Ovary (tissue), 3 donors: ENCODE results near the gene SULT1C2.

Experiments
- EP300 ChIP-seq: sonication (generic); formaldehyde crosslinking; IDR thresholded peaks from one replicate; pipeline ENCODE4 v1.6.1; 2017; ENCODE audit warnings: antibody characterized with exemption
- POLR2A ChIP-seq: fragments of 450-650 bp; IDR thresholded peaks from one replicate; pipeline ENCODE4 v1.6.1; 2017; ENCODE audit warnings: antibody characterized with exemption, mild to moderate bottlenecking, moderate library complexity
- TF ChIP-seq, protein P1 (sequence below), 3 donors: fragments of 450-650 bp in 2 of 3; fragments of 200-600 bp in 1 of 3; IDR thresholded peaks; one replicate each; pipeline versions ENCODE4 v1.5.1 to v1.8.0; 2016 to 2022; ENCODE audit warnings: antibody characterized with exemption in 3 of 3, mild to moderate bottlenecking in 1 of 3
- donor health status: DM: no; HTN: no; CAD: no.

- TF ChIP-seq, protein P1, sequence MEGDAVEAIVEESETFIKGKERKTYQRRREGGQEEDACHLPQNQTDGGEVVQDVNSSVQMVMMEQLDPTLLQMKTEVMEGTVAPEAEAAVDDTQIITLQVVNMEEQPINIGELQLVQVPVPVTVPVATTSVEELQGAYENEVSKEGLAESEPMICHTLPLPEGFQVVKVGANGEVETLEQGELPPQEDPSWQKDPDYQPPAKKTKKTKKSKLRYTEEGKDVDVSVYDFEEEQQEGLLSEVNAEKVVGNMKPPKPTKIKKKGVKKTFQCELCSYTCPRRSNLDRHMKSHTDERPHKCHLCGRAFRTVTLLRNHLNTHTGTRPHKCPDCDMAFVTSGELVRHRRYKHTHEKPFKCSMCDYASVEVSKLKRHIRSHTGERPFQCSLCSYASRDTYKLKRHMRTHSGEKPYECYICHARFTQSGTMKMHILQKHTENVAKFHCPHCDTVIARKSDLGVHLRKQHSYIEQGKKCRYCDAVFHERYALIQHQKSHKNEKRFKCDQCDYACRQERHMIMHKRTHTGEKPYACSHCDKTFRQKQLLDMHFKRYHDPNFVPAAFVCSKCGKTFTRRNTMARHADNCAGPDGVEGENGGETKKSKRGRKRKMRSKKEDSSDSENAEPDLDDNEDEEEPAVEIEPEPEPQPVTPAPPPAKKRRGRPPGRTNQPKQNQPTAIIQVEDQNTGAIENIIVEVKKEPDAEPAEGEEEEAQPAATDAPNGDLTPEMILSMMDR (IDR thresholded peaks at IDR 0.05): no peak
- TF ChIP-seq POLR2A: no peak
- TF ChIP-seq EP300: no peak
Measured at GRCh38 chr2:108354136-108354535, 65.4 kb downstream of the SULT1C2 start.
